Breast epithelium (tissue), 4 donors: Measurements from ENCODE around the gene CUEDC2. TPM values are rescaled to one million over a fixed set of nuclear protein-coding genes. Genes with fewer than 3 reads are reported as not detected.

Experiments
- DNase-seq, 2 donors: peaks; one replicate each; pipeline ENCODE4 v3.0.0-alpha.2; 2019; ENCODE audit warnings: low spot score in 2 of 2
- H3K27ac ChIP-seq, 2 donors: fragments of 200-600 bp; sonication (generic) in 1 of 2; one replicate each; pipeline ENCODE4 v1.5.1; 2016 to 2019; ENCODE audit warnings: mild to moderate bottlenecking in 1 of 2
- H3K27me3 ChIP-seq, 2 donors: fragments of 200-600 bp; sonication (generic) in 1 of 2; one replicate each; pipeline versions ENCODE4 v1.5.1 to v1.6.0; 2017 to 2019; ENCODE audit warnings: control low read depth in 1 of 2, mild to moderate bottlenecking in 1 of 2
- H3K36me3 ChIP-seq: fragments of 200-600 bp; one replicate; pipeline ENCODE4 v1.5.1; 2019
- H3K4me1 ChIP-seq, 2 donors: fragments of 200-600 bp; sonication (generic); one replicate each; pipeline ENCODE4 v1.5.1; 2016 to 2019; ENCODE audit warnings: control low read depth in 1 of 2
- H3K4me3 ChIP-seq, 3 donors: fragments of 200-600 bp; sonication (generic); 1 replicate in 2 of 3; 2 replicates in 1 of 3; pipeline ENCODE4 v1.5.1; 2016 to 2019; ENCODE audit warnings: mild to moderate bottlenecking in 3 of 3, moderate library complexity in 2 of 3
- H3K9me3 ChIP-seq, 2 donors: fragments of 200-600 bp; sonication (generic) in 1 of 2; one replicate each; pipeline ENCODE4 v1.5.1; 2016 to 2019; ENCODE audit warnings: control low read depth in 1 of 2
- CTCF ChIP-seq, 3 donors: fragments of 450-650 bp; IDR thresholded peaks; one replicate each; pipeline ENCODE4 v1.5.1; 2016 to 2017; ENCODE audit warnings: antibody characterized with exemption in 3 of 3, mild to moderate bottlenecking in 3 of 3, moderate library complexity in 3 of 3
- POLR2A ChIP-seq: fragments of 450-650 bp; IDR thresholded peaks from one replicate; pipeline ENCODE4 v1.6.1; 2016; ENCODE audit warnings: antibody characterized with exemption, mild to moderate bottlenecking, moderate library complexity
- POLR2AphosphoS5 ChIP-seq, 3 donors: sonication (generic); formaldehyde crosslinking; IDR thresholded peaks; one replicate each; pipeline ENCODE4 v1.6.1; 2017; ENCODE audit warnings: antibody characterized with exemption in 3 of 3
- intact Hi-C: fragments of 100-400 bp; cut with DNase I; formaldehyde crosslinking; loops from one replicate; pipeline ENCODE4 v1.15.1; 2023; ENCODE audit warnings: low total_unique reads
- total RNA-seq, 3 donors: library from RNA; depleted of rRNA; stranded (reverse); fragments of >200 nt; gene quantifications; one replicate each; pipeline ENCODE4 v1.1.0, GENCODE V29; 2016

The CUEDC2 gene
- total RNA-seq, 3 donors from 2014 or later = 49.8 to 54.4 (median 50.3) TPM

- no peaks in the 10 kb centered on the region for H3K4me1 ChIP-seq
Measured at GRCh38 chr10:102405632-102406031, 26.7 kb downstream of the CUEDC2 start.

GRCh38 chr10:102405108-102405571 is 27.2 kb downstream of the CUEDC2 start:
- Histone ChIP-seq H3K36me3 (no peaks in the 10 kb centered on the region), H3K9me3 (no peaks in the 10 kb centered on the region), H3K27ac (no peak overlapping the region), H3K4me1 (no peaks in the 10 kb centered on the region), H3K27me3 (peaks cover 2 to 25% of the 10 kb centered on the region in 2 donors), H3K4me3 (no peak overlapping the region)
- no peak for DNase-seq
- TF ChIP-seq POLR2A (no peak), POLR2AphosphoS5 (IDR thresholded peaks at IDR 0.05) (no peak), CTCF (IDR thresholded peaks at IDR 0.05) (no peak)
- intact Hi-C loops = loop anchor here (10.0 kb wide), 1 partner anchor 250 kb away; the partner anchor contains the start of gene NOLC1

More at GRCh38 chr10:102405632-102406031, 26.7 kb downstream of the CUEDC2 start:
- Histone ChIP-seq H3K4me3 (no peak overlapping the region), H3K27me3 (peaks cover 2 to 30% of the 10 kb centered on the region in 2 donors), H3K9me3 (no peaks in the 10 kb centered on the region), H3K36me3 (no peaks in the 10 kb centered on the region), H3K27ac (no peak overlapping the region)
- intact Hi-C loops = loop anchor here (10.0 kb wide), 1 partner anchor 251 kb away; the partner anchor contains the start of gene NOLC1
- DNase-seq = no peak
- TF ChIP-seq POLR2A (no peak), CTCF (IDR thresholded peaks at IDR 0.05) (no peak), POLR2AphosphoS5 (IDR thresholded peaks at IDR 0.05) (no peak)

GRCh38 chr10:102404361-102405107 is 27.8 kb downstream of the CUEDC2 start:
- Histone ChIP-seq H3K27me3 (peaks cover 2 to 19% of the 10 kb centered on the region in 2 donors), H3K9me3 (no peaks in the 10 kb centered on the region), H3K4me3 (no peak overlapping the region), H3K4me1 (peaks cover 0 to 4% of the 10 kb centered on the region in 2 donors), H3K36me3 (no peaks in the 10 kb centered on the region), H3K27ac (no peak overlapping the region)
- TF ChIP-seq POLR2A = no peak
- TF ChIP-seq POLR2AphosphoS5 (IDR thresholded peaks at IDR 0.05) = no peak
- no peak for TF ChIP-seq CTCF (IDR thresholded peaks at IDR 0.05)
- DNase-seq = no peak
- intact Hi-C loops = loop anchor here (10.0 kb wide), 1 partner anchor 250 kb away; the partner anchor contains the start of gene NOLC1

GRCh38 chr10:102403115-102403514 is 29.3 kb downstream of the CUEDC2 start:
- intact Hi-C loops = loop anchor here (10.0 kb wide), 1 partner anchor 248 kb away; the partner anchor contains the start of gene NOLC1
- Histone ChIP-seq H3K36me3 (no peaks in the 10 kb centered on the region), H3K4me1 (peaks cover 0 to 4% of the 10 kb centered on the region in 2 donors)

More at GRCh38 chr10:102403115-102403514, 29.3 kb downstream of the CUEDC2 start:
- no peaks in the 10 kb centered on the region for H3K9me3 ChIP-seq
- H3K4me3 ChIP-seq = no peak overlapping the region
- no peak for TF ChIP-seq POLR2A
- no peak for TF ChIP-seq CTCF (IDR thresholded peaks at IDR 0.05)
- no peak for TF ChIP-seq POLR2AphosphoS5 (IDR thresholded peaks at IDR 0.05)
- peaks cover 0 to 9% of the 10 kb centered on the region in 2 donors for H3K27me3 ChIP-seq
- H3K27ac ChIP-seq = no peak overlapping the region
- DNase-seq = no peak
